ENCODE results near the gene CYTH3. TPM values are rescaled to one million over a fixed set of nuclear protein-coding genes. Genes with fewer than 3 reads are reported as not detected.

CYTH3 gene
- total RNA-seq, 1 donor: 89.4 TPM

DNA sequence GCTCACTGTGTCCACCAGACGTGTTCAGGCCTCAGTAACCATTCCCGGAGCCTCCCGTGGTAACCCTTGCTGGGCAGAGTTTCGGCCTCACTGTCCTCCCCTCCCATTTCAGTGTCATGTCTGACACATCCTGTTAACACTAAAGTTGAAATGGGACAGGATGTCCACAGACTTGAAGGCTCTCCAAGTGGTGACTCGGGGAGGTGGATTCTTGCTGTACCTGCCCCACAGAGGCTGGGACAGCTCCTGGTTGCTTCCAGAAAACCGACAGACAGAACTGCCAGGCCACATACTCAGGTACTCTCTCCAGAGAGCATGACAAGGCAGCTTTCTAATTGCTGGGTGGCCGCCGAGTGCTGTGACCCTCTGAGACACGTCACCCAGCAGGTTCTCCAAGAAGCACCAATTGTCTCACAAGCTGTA, 17.9 kb upstream of the CYTH3 start:
- peaks cover 6% of the 10 kb centered on the region for H3K4me1 ChIP-seq (ENCODE audit: insufficient read depth, low read length)
- TF ChIP-seq, protein P1, sequence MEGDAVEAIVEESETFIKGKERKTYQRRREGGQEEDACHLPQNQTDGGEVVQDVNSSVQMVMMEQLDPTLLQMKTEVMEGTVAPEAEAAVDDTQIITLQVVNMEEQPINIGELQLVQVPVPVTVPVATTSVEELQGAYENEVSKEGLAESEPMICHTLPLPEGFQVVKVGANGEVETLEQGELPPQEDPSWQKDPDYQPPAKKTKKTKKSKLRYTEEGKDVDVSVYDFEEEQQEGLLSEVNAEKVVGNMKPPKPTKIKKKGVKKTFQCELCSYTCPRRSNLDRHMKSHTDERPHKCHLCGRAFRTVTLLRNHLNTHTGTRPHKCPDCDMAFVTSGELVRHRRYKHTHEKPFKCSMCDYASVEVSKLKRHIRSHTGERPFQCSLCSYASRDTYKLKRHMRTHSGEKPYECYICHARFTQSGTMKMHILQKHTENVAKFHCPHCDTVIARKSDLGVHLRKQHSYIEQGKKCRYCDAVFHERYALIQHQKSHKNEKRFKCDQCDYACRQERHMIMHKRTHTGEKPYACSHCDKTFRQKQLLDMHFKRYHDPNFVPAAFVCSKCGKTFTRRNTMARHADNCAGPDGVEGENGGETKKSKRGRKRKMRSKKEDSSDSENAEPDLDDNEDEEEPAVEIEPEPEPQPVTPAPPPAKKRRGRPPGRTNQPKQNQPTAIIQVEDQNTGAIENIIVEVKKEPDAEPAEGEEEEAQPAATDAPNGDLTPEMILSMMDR (IDR thresholded peaks at IDR 0.05; ENCODE audit: extremely low read depth, low read depth, low read length): no peak
- H4K20me1 ChIP-seq (ENCODE audit: insufficient read depth, low read length): no peaks in the 10 kb centered on the region
- no peak overlapping the region for H3K27ac ChIP-seq (ENCODE audit: low read depth, low read length)
- no peaks in the 10 kb centered on the region for H3K36me3 ChIP-seq (ENCODE audit: insufficient read depth, low read length)
- no peak for DNase-seq (ENCODE audit: insufficient read length, low spot score, missing footprints)
- H3K4me2 ChIP-seq (ENCODE audit: insufficient read depth, low read length): no peak overlapping the region
- H3K4me3 ChIP-seq (ENCODE audit: insufficient read depth, low read length): no peak overlapping the region
- no peaks in the 10 kb centered on the region for H3K27me3 ChIP-seq (ENCODE audit: insufficient read depth, low read length)
- no peaks in the 10 kb centered on the region for H3K79me2 ChIP-seq (ENCODE audit: insufficient read depth, low read length)
- H3K9me3 ChIP-seq (ENCODE audit: low read depth, low read length): no peaks in the 10 kb centered on the region
- H2AFZ ChIP-seq (ENCODE audit: low read length): peak overlapping the region; percentile 65

DNA sequence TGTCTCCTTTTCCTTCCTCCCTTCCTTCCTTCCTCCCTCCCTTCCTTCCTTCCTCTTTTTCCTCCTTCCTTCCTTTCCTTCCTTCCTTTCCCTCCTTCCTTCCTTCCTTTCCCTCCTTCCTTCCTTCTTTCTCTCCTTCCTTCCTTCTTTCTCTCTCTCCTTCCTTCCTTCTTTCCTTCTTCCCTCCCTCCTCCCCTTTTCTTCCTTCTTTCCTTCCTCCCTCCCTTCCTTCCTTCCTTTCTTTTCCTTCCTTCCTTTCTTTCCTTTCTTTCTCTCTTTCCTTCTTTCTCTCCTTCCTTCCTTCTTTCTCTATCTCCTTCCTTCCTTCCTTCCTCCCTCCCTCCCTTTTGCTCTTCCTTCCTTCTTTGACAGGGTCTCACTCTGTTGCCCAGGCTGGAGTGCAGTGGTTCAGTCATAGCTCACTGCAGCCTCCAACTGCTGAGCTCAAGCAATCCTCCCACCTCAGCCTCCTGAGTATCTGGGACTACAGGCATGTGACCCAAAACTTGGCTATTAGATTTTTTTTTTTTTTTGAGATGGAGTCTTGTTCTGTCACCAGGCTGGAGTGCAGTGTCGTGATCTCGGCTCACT, 15.9 kb upstream of the CYTH3 start:
- peaks cover 11% of the 10 kb centered on the region for H3K4me1 ChIP-seq (ENCODE audit: insufficient read depth, low read length)
- H3K27me3 ChIP-seq (ENCODE audit: insufficient read depth, low read length): no peaks in the 10 kb centered on the region
- H3K27ac ChIP-seq (ENCODE audit: low read depth, low read length): no peak overlapping the region
- H4K20me1 ChIP-seq (ENCODE audit: insufficient read depth, low read length): no peaks in the 10 kb centered on the region
- no peak overlapping the region for H3K4me3 ChIP-seq (ENCODE audit: insufficient read depth, low read length)
- H3K36me3 ChIP-seq (ENCODE audit: insufficient read depth, low read length): no peaks in the 10 kb centered on the region
- H2AFZ ChIP-seq (ENCODE audit: low read length): no peak overlapping the region
- no peak for DNase-seq (ENCODE audit: insufficient read length, low spot score, missing footprints)
- H3K79me2 ChIP-seq (ENCODE audit: insufficient read depth, low read length): no peaks in the 10 kb centered on the region
- H3K9me3 ChIP-seq (ENCODE audit: low read depth, low read length): no peaks in the 10 kb centered on the region
- no peak overlapping the region for H3K4me2 ChIP-seq (ENCODE audit: insufficient read depth, low read length)
- TF ChIP-seq, protein P1 (IDR thresholded peaks at IDR 0.05; ENCODE audit: extremely low read depth, low read depth, low read length): no peak

DNA sequence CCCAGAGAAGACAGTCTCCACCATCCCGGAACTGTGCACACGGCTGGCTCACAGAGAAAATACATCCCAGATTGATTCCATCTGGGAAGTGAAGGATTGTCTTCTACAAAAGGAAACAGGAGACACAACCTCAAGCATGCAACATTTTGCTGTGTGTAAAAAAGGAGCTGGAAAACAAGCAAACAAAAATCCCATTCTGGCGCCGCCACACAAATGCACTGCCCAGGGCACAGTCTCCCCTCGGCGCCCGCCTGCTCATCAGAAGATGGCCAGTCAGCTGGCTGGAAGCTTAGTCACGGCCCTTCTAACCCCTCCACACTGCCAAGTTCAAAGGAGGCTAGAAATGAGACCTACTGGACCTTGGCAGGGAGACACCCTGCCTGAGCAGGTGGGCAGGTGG, 14.1 kb upstream of the CYTH3 start:
- Histone ChIP-seq H3K4me2 (ENCODE audit: insufficient read depth, low read length) (no peak overlapping the region), H3K27me3 (ENCODE audit: insufficient read depth, low read length) (no peaks in the 10 kb centered on the region), H3K9me3 (ENCODE audit: low read depth, low read length) (no peaks in the 10 kb centered on the region), H2AFZ (ENCODE audit: low read length) (no peak overlapping the region), H3K4me1 (ENCODE audit: insufficient read depth, low read length) (peaks cover 16% of the 10 kb centered on the region), H3K36me3 (ENCODE audit: insufficient read depth, low read length) (no peaks in the 10 kb centered on the region), H3K4me3 (ENCODE audit: insufficient read depth, low read length) (no peak overlapping the region), H3K79me2 (ENCODE audit: insufficient read depth, low read length) (no peaks in the 10 kb centered on the region), H4K20me1 (ENCODE audit: insufficient read depth, low read length) (no peaks in the 10 kb centered on the region), H3K27ac (ENCODE audit: low read depth, low read length) (no peak overlapping the region)
- TF ChIP-seq, protein P1 (IDR thresholded peaks at IDR 0.05; ENCODE audit: extremely low read depth, low read depth, low read length): no peak
- no peak for DNase-seq (ENCODE audit: insufficient read length, low spot score, missing footprints)

DNA sequence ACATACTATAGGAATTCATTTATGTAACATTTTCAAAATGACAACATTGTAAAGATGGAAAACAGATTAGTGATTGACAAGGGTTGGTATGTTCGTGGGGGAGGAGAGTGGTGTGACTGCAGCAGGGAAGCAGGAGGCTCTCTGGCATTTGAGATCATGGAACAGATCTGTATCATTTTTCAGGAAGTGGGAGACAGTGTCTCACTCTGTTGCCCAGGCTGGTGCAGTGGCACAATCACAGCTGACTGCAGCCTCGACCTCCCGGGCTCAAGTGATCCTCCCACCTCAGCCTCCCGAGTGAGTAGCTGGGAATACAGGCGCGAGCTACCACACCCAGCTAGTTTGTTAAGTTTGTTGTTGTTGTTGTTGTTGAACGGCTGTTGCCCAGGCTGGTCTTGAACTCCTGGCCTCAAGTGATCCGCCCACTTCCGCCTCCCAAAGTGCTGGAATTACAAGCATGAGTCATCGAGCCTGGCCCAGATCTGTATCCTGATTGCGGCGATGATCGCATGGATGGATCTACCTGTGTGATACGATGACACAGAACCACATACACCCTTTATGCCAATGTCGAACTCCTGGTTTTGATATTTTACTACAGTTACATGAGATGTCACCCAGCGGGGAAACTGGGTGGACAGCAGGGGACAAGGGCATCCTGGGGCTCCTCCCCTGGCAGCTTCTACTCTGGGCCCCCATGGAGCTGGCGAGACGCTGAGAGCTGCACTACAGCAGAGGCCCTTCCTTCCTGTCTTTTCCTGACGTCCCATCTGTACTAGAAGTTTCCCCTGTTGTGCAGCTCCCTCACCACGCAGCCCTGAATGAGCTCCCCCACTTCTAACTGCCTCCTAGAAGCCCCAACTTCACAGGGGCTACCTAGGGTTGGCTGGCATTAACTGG, 12.3 kb upstream of the CYTH3 start:
- Histone ChIP-seq H3K27me3 (ENCODE audit: insufficient read depth, low read length) (no peaks in the 10 kb centered on the region), H3K4me2 (ENCODE audit: insufficient read depth, low read length) (no peak overlapping the region), H3K79me2 (ENCODE audit: insufficient read depth, low read length) (no peaks in the 10 kb centered on the region), H2AFZ (ENCODE audit: low read length) (no peak overlapping the region), H3K27ac (ENCODE audit: low read depth, low read length) (peak overlapping the region; percentile 99), H3K36me3 (ENCODE audit: insufficient read depth, low read length) (no peaks in the 10 kb centered on the region), H3K4me1 (ENCODE audit: insufficient read depth, low read length) (peaks cover 16% of the 10 kb centered on the region), H4K20me1 (ENCODE audit: insufficient read depth, low read length) (no peaks in the 10 kb centered on the region), H3K9me3 (ENCODE audit: low read depth, low read length) (no peaks in the 10 kb centered on the region), H3K4me3 (ENCODE audit: insufficient read depth, low read length) (no peak overlapping the region)
- DNase-seq (ENCODE audit: insufficient read length, low spot score, missing footprints): no peak
- TF ChIP-seq, protein P1 (IDR thresholded peaks at IDR 0.05; ENCODE audit: extremely low read depth, low read depth, low read length): no peak

Measured in osteoblast (primary cell).